ENCODE results near the gene SOAT2. TPM values are rescaled to one million over a fixed set of nuclear protein-coding genes. Genes with fewer than 3 reads are reported as not detected.

SOAT2 gene, protein sequence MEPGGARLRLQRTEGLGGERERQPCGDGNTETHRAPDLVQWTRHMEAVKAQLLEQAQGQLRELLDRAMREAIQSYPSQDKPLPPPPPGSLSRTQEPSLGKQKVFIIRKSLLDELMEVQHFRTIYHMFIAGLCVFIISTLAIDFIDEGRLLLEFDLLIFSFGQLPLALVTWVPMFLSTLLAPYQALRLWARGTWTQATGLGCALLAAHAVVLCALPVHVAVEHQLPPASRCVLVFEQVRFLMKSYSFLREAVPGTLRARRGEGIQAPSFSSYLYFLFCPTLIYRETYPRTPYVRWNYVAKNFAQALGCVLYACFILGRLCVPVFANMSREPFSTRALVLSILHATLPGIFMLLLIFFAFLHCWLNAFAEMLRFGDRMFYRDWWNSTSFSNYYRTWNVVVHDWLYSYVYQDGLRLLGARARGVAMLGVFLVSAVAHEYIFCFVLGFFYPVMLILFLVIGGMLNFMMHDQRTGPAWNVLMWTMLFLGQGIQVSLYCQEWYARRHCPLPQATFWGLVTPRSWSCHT
- 0.10 to 0.37 TPM (median 0.26 TPM) in 5 replicates for total RNA-seq (2022; extraction: Qiagen RNA extraction)

DNA sequence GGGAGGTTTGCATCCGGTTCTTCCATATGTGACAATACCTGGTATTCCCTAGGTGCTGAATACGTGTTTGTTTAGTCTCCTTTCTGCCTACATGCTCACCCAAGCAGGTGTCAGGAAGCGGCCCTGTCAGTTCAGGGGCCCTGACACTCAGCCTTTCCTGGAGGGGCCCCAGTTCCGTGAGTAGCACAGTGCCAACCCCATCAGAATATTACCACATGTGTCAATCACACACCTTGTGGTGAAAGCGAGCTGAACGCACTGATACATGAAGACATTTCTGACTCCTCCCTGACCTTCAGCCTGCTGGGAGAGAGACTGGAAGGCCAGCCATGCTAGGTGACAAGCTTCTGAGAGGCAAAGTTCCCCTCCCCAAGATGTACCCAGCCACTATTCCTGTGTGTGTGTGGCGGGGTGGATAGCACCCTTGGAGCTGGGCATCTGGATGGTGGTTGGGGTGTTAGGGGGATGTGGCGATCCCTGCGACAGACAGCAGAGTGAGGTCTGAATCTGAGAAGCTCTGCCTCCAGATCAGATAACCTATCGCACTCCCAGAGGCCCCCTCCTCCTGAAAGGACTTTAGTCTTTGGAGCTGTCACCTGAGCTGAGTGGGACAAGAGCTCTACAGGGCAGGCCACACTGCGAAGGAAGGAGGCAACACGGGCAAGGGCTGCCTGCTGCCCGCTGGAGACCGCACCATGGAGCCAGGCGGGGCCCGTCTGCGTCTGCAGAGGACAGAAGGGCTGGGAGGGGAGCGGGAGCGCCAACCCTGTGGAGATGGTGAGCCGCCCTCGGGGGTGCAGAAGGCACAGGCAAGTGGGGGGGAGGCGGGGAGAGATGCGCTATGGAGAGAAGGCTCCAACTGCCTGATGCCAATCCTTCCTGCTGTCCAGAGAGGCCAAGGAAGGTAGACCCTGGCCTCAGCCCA, at the start of gene SOAT2:
TSS of gene SOAT2 (plus strand) at position 604 of the 925 bp plus-strand sequence. CDS start at position 696, 92 bp downstream.

DNA sequence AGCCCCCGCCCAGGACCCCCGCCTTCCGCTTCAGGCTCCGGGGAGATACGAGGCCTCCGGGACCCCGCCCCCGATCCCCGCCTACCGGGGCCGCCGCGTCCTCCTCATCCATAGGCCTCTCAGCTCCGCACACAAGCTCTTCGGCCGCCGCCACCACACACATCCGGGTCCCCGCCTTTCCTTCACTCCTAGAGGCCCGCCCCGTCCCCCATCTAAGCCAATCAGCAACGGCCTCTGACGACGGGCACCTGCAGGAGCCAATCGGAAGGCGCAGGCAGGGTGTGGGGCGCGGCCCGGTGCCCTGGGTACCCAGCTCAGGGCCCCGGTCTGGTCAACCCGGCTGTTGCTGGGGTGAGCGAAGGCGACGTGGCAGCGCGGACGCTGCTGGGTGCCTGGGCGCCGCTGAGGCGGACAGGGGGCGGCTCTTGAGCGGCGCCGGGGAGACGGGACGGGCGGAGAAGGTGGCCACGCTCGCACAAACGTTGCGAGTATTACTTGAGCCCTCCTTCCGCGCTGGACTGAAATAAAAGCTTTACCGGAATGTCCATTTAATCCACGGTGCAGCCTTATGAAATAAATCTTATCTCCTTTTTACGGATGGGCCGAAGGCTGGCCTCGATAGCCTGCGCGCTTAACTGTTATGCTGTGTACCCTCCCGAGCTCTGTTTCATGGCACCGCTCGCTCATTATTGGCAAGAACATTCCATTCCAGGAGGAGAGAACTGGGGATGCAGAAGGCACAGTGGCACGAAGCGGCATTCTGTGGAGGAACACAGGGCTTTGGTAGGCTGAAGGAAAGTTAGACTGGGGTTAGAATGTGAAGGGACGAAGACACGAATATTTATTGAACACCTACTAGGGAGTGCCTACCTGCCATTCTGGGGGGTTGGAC, 23.8 kb upstream of the SOAT2 start, which contains the start of gene SPRYD3:
TSS of gene SPRYD3 (minus strand) at position 165 of the 892 bp plus-strand sequence. CDS start at position 108, 57 bp downstream.

DNA sequence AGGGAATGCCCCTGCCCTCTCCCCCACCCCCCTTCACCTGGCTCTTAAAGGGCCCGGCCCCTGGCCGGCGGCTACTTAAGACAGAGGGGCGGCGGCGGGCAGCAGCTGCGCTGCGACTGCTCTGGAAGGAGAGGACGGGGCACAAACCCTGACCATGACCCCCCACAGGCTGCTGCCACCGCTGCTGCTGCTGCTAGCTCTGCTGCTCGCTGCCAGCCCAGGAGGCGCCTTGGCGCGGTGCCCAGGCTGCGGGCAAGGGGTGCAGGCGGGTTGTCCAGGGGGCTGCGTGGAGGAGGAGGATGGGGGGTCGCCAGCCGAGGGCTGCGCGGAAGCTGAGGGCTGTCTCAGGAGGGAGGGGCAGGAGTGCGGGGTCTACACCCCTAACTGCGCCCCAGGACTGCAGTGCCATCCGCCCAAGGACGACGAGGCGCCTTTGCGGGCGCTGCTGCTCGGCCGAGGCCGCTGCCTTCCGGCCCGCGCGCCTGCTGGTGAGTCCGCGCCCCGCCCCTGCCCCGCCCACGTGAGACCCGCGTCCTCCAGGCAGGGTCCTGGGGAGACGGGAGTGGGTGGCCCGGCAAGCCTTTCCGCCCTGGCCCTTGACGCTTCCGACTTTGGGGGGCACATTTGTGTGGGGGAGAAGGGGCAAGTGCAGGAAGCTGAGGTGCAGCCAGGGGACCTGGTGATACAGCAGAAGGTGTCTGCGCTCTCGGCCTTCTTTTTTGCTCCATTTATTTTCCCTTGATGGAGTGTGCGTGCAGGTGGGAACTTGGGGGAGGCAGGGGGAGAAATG, 5.5 kb upstream of the SOAT2 start, which contains the start of gene IGFBP6:
TSS of gene IGFBP6 (plus strand) at position 104 of the 790 bp plus-strand sequence. CDS start at position 155, 51 bp downstream.

Other genes starting within 250 kb of the SOAT2 start
- 4,606 to 5,335 TPM (median 5,083 TPM) in 5 replicates for gene KRT8, start 198.4 kb upstream of the SOAT2 start, total RNA-seq (2022; extraction: Qiagen RNA extraction)
- gene KRT18, start 154.4 kb upstream of the SOAT2 start, total RNA-seq (2022; extraction: Qiagen RNA extraction): 3,169 to 3,568 TPM (median 3,500 TPM) in 5 replicates
- 222 to 466 TPM (median 261 TPM) in 5 replicates for gene EIF4B, start 97.0 kb upstream of the SOAT2 start, total RNA-seq (2022; extraction: Qiagen RNA extraction)
- 45.0 to 60.3 TPM (median 57.6 TPM) in 5 replicates for gene TNS2, start 53.4 kb upstream of the SOAT2 start, total RNA-seq (2022; extraction: Qiagen RNA extraction)
- 35.8 to 38.8 TPM (median 36.8 TPM) in 5 replicates for gene SPRYD3, start 24.1 kb upstream of the SOAT2 start, total RNA-seq (2022; extraction: Qiagen RNA extraction)
- gene IGFBP6, start 5.8 kb upstream of the SOAT2 start, total RNA-seq (2022; extraction: Qiagen RNA extraction): 148 to 249 TPM (median 240 TPM) in 5 replicates
- 14.4 to 17.3 TPM (median 16.5 TPM) in 5 replicates for gene ZNF740, start 77.2 kb downstream of the SOAT2 start, total RNA-seq (2022; extraction: Qiagen RNA extraction)
- 5.8 to 7.2 TPM (median 6.5 TPM) in 5 replicates for gene CSAD, start 77.4 kb downstream of the SOAT2 start, total RNA-seq (2022; extraction: Qiagen RNA extraction)
- 0.22 to 0.63 TPM (median 0.54 TPM) in 5 replicates for gene ITGB7, start 103.8 kb downstream of the SOAT2 start, total RNA-seq (2022; extraction: Qiagen RNA extraction)
- 21.3 to 25.1 TPM (median 24.2 TPM) in 5 replicates for gene RARG, start 128.7 kb downstream of the SOAT2 start, total RNA-seq (2022; extraction: Qiagen RNA extraction)
- 17.1 to 22.0 TPM (median 18.8 TPM) in 5 replicates for gene ESPL1, start 164.8 kb downstream of the SOAT2 start, total RNA-seq (2022; extraction: Qiagen RNA extraction)
- gene PFDN5, start 192.1 kb downstream of the SOAT2 start, total RNA-seq (2022; extraction: Qiagen RNA extraction): 476 to 525 TPM (median 487 TPM) in 5 replicates
- gene MYG1, start 196.2 kb downstream of the SOAT2 start, total RNA-seq (2022; extraction: Qiagen RNA extraction): 67.3 to 96.7 TPM (median 92.1 TPM) in 5 replicates
- 74.0 to 81.7 TPM (median 77.0 TPM) in 5 replicates for gene AAAS, start 218.1 kb downstream of the SOAT2 start, total RNA-seq (2022; extraction: Qiagen RNA extraction)
- 0.06 TPM in 1 of 5 replicates, not detected in the others for gene SP7, start 232.9 kb downstream of the SOAT2 start, total RNA-seq (2022; extraction: Qiagen RNA extraction)

Data from A549 treated with Hydrocortisone at 1 μM for 4 hours (cell line).